ENCODE measurements around the gene STK38.
"Not testable (repeated sequence)": the region's sequence is repeated elsewhere in the genome, so short reads cannot be mapped to it uniquely, and the experiment has no call there.

Gene STK38

DNA sequence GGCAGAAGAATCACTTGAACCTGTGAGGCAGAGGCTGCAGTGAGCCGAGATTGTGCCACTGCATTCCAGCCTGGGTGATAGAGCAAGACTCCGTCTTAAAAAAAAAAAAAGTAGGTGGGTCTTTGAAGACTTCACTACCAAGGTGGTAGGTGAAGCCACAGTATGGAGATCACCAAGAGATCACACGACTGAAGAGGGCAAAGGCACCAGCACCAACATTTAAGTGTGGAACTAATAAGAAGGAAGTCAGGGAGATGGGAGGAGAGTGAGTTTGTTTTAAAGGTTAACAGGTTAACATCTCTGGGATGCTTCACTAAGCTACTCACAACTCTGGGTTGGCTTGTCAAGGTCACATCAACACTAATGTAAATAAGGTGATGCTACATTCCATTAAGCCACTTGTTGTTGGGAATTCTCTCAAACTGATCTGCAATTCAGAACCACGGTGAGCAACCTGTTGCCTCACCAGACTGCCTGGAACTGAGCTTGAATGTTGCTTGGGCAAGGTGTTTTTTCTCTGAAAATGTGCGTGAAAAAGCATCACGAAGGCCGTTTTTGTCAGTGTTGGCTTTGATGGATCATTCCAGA lies 55.8 kb downstream of the STK38 start:
- Histone ChIP-seq H2AFZ (no peak overlapping the region), H3K79me2 (no peaks in the 10 kb centered on the region), H3K9ac (no peak overlapping the region), H3K36me3 (ENCODE audit: control insufficient read depth, insufficient read depth, low read length) (peaks cover 4% of the 10 kb centered on the region), H3K4me2 (ENCODE audit: low read length) (no peak overlapping the region), H3K4me1 (peaks cover 8% of the 10 kb centered on the region), H3K27ac (no peak overlapping the region), H3K9me3 (ENCODE audit: control insufficient read depth, low read length) (no peaks in the 10 kb centered on the region), H3K4me3 (ENCODE audit: low read depth, low read length) (no peak overlapping the region), H3K27me3 (ENCODE audit: control insufficient read depth, insufficient read depth, low read length) (no peaks in the 10 kb centered on the region)
- TF ChIP-seq, protein P1, sequence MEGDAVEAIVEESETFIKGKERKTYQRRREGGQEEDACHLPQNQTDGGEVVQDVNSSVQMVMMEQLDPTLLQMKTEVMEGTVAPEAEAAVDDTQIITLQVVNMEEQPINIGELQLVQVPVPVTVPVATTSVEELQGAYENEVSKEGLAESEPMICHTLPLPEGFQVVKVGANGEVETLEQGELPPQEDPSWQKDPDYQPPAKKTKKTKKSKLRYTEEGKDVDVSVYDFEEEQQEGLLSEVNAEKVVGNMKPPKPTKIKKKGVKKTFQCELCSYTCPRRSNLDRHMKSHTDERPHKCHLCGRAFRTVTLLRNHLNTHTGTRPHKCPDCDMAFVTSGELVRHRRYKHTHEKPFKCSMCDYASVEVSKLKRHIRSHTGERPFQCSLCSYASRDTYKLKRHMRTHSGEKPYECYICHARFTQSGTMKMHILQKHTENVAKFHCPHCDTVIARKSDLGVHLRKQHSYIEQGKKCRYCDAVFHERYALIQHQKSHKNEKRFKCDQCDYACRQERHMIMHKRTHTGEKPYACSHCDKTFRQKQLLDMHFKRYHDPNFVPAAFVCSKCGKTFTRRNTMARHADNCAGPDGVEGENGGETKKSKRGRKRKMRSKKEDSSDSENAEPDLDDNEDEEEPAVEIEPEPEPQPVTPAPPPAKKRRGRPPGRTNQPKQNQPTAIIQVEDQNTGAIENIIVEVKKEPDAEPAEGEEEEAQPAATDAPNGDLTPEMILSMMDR (IDR thresholded peaks at IDR 0.05) = no peak

DNA sequence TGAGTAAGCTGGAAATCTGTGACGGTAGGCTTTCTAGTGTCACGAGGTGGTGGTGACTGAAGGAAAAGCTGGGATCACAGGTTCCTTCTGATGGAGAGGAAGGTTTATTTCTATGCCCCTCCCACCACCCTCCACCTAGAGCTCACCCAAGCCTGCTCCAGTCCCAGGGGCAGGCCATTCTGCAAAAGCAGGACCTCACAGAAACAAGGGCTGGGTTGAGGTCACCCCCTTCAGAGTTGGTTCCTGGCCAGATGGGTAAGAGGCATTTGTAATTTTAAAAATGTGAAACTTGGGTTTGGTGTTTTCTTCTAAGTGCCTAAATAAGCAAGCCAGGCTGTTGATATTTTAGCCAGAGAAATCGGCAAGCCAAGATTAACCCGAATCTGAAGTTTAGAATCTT lies 57.9 kb downstream of the STK38 start:
- Histone ChIP-seq H3K4me2 (ENCODE audit: low read length) (no peak overlapping the region), H3K27me3 (ENCODE audit: control insufficient read depth, insufficient read depth, low read length) (no peaks in the 10 kb centered on the region), H3K9me3 (ENCODE audit: control insufficient read depth, low read length) (no peaks in the 10 kb centered on the region), H3K79me2 (no peaks in the 10 kb centered on the region), H3K4me3 (ENCODE audit: low read depth, low read length) (no peak overlapping the region), H3K4me1 (peaks cover 8% of the 10 kb centered on the region), H3K36me3 (ENCODE audit: control insufficient read depth, insufficient read depth, low read length) (peaks cover 4% of the 10 kb centered on the region), H3K27ac (no peak overlapping the region), H3K9ac (no peak overlapping the region), H2AFZ (no peak overlapping the region)
- TF ChIP-seq, protein P1 (IDR thresholded peaks at IDR 0.05) = no peak

DNA sequence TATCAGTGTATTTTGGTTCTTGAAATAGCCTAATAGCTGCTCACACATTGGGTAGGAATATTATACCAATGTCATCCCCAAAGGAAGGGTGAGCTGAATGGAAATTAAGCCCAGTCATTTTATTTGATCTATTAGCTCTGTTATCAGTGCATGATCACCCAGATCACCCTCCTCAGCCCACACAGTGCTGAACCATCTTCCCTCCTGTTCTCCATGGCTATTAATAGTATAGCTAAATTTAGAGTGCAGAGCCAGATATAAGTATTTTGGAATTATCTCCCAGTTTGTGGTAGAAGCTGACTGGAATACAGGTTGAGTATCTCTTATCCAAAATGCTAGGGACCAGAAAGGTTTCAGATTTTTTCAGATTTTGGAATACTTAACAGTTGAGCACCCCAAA lies 59.1 kb downstream of the STK38 start:
- Histone ChIP-seq H2AFZ (no peak overlapping the region), H3K36me3 (ENCODE audit: control insufficient read depth, insufficient read depth, low read length) (peaks cover 4% of the 10 kb centered on the region), H3K9ac (no peak overlapping the region), H3K4me1 (peaks cover 8% of the 10 kb centered on the region), H3K27me3 (ENCODE audit: control insufficient read depth, insufficient read depth, low read length) (no peaks in the 10 kb centered on the region), H3K27ac (no peak overlapping the region), H3K9me3 (ENCODE audit: control insufficient read depth, low read length) (no peaks in the 10 kb centered on the region), H3K4me3 (ENCODE audit: low read depth, low read length) (no peak overlapping the region), H3K4me2 (ENCODE audit: low read length) (peak overlapping the region; percentile 45), H3K79me2 (no peaks in the 10 kb centered on the region)
- TF ChIP-seq, protein P1 (IDR thresholded peaks at IDR 0.05) = no peak

DNA sequence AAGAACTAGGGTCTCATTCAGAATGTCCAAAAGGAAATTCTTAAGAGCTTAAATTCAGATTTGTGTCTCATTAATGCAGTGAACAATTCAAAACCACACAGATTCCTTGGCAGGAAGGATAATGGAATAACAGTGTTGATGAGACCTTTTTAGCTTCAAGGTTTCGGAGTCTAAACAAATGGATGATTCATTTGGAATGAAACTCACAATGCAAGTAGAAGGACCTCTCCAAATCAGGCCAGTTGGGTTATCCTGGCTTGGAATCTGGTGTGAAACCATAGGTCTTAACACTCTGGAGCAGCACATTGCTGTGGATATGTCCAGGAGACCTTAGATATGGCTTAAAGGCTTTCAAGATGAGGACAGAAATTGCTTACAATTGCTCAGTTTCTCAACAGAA lies 59.6 kb downstream of the STK38 start:
- Histone ChIP-seq H3K79me2 (no peaks in the 10 kb centered on the region), H3K36me3 (ENCODE audit: control insufficient read depth, insufficient read depth, low read length) (peaks cover 4% of the 10 kb centered on the region), H3K4me2 (ENCODE audit: low read length) (no peak overlapping the region), H2AFZ (no peak overlapping the region), H3K4me3 (ENCODE audit: low read depth, low read length) (no peak overlapping the region), H3K27ac (no peak overlapping the region), H3K9ac (no peak overlapping the region), H3K9me3 (ENCODE audit: control insufficient read depth, low read length) (no peaks in the 10 kb centered on the region), H3K4me1 (peaks cover 8% of the 10 kb centered on the region), H3K27me3 (ENCODE audit: control insufficient read depth, insufficient read depth, low read length) (no peaks in the 10 kb centered on the region)
- TF ChIP-seq, protein P1 (IDR thresholded peaks at IDR 0.05) = no peak

DNA sequence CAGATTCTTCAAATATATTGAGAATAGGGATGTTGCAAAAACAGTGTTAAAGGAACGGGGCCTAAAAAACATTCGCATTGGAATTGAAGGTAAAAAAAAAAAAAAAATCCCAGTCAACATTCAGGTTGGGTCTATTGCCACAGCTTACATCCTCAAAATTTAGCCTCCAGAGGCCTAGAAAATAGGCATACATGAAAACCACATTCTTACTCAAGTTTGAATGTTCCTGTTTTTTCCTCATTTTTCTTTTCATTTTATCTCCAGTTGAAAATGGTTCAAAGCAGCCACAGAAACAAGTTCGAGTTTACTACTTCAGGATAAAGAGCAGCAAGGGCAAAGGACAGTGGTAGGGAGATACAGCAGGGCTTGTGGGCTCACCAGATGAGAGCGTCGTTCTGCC lies 62.5 kb downstream of the STK38 start:
- TF ChIP-seq, protein P1 (IDR thresholded peaks at IDR 0.05) = no peak
- Histone ChIP-seq H3K79me2 (no peaks in the 10 kb centered on the region), H3K4me3 (ENCODE audit: low read depth, low read length) (no peak overlapping the region), H2AFZ (no peak overlapping the region), H3K27ac (no peak overlapping the region), H3K4me2 (ENCODE audit: low read length) (no peak overlapping the region), H3K36me3 (ENCODE audit: control insufficient read depth, insufficient read depth, low read length) (peaks cover 4% of the 10 kb centered on the region), H3K4me1 (peaks cover 8% of the 10 kb centered on the region), H3K9me3 (ENCODE audit: control insufficient read depth, low read length) (no peaks in the 10 kb centered on the region), H3K9ac (no peak overlapping the region), H3K27me3 (ENCODE audit: control insufficient read depth, insufficient read depth, low read length) (no peaks in the 10 kb centered on the region)

DNA sequence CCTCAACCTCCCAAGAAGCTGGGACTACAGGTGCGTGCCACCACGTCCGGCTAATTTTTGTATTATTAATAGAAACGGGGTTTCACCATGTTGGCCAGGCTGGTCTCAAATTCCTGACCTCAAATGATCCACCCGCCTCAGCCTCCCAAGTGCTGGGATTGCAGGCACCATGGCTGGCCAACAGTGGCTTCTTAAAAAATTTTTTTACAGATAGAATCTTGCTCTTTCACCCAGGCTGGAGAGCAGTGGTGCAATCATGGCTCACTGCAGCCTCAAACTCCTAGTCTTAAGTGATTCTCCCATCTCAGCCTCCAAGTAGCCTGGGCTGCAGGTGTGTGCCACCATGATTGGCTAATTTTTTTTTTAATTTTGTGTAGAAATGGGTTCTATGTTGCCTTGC lies 64.0 kb downstream of the STK38 start:
- not testable (repeated sequence) for H3K36me3 ChIP-seq (ENCODE audit: control insufficient read depth, insufficient read depth, low read length); H3K4me2 ChIP-seq (ENCODE audit: low read length); H3K4me3 ChIP-seq (ENCODE audit: low read depth, low read length); H3K9me3 ChIP-seq (ENCODE audit: control insufficient read depth, low read length); H3K27ac ChIP-seq; H3K4me1 ChIP-seq; H3K79me2 ChIP-seq; H2AFZ ChIP-seq; H3K27me3 ChIP-seq (ENCODE audit: control insufficient read depth, insufficient read depth, low read length); H3K9ac ChIP-seq

All from parathyroid adenoma (tissue), 2 donors.